GM12878 (cell line): ENCODE data around the gene NUDT16L1. TPM values are rescaled to one million over a fixed set of nuclear protein-coding genes. Genes with fewer than 3 reads are reported as not detected.
A peak's percentile ranks its signal among the peaks of the same experiment; 100 is the strongest.

ENCODE experiments used
- ATAC-seq: fragments of 200-7000 bp; cut with Tn5 transposase; 3 replicates; pipeline ENCODE4 v1.9.1; 2020; ENCODE audit warnings: mild to moderate bottlenecking, moderate library complexity
- BruUV-seq: library from RNA; stranded (reverse); fragments of 400-500 nt; replicated peaks from 2 replicates; lab custom pipeline; 2021; lab: Mats Ljungman, UMichigan
- CTCF ChIA-PET: fragments of 300-600 bp; sonication (Branson Sonifier 250); formaldehyde crosslinking; extraction: SDS; loops from one replicate; lab custom pipeline; 2021; ENCODE audit warnings: inconsistent platforms; lab: Yijun Ruan, JAX
- POLR2A ChIA-PET: fragments of 350-600 bp; formaldehyde crosslinking; extraction: SDS; loops from one replicate; lab custom pipeline; 2021; ENCODE audit warnings: inconsistent platforms; lab: Charles Lee
- RAD21 ChIA-PET: fragments of 300-600 bp; sonication (Branson Sonifier 250); formaldehyde crosslinking; loops from one replicate; lab custom pipeline; 2023; ENCODE audit warnings: antibody characterized with exemption; ENCODE audit not compliant: unreplicated experiment; lab: Charles Lee
- SMC1A ChIA-PET: fragments of 300-600 bp; sonication (Branson Sonifier 250); formaldehyde crosslinking; loops from one replicate; lab custom pipeline; 2023; ENCODE audit not compliant: unreplicated experiment, uncharacterized antibody; lab: Charles Lee
- DNase-seq: peaks from one replicate; pipeline ENCODE4 v3.0.0-alpha.2; 2011; ENCODE audit warnings: low read depth, low spot score
- FAIRE-seq: peaks from 3 replicates; lab custom pipeline; 2011; peaks lifted over from hg19 to GRCh38; lab: Jason Lieb, UNC
- H2AFZ ChIP-seq: 2 replicates; pipeline ENCODE4 v1.6.0; 2011; ENCODE audit warnings: low read depth, low read length, control low read depth; ENCODE audit not compliant: control insufficient read depth
- H3K27ac ChIP-seq: 2 replicates; pipeline ENCODE4 v1.5.1; 2011; ENCODE audit warnings: control low read depth; ENCODE audit not compliant: control insufficient read depth, insufficient read depth
- H3K27me3 ChIP-seq, 2 experiments: replicated peaks in 1 of 2; 2 replicates each; pipeline versions ENCODE4 v1.6.0 to v1.6.1; 2011; ENCODE audit warnings: low read length in 1 of 2; ENCODE audit not compliant: control insufficient read depth in 2 of 2, insufficient read depth in 2 of 2
- H3K36me3 ChIP-seq, 2 experiments: 2 replicates each; pipeline ENCODE4 v1.5.1; 2011; ENCODE audit warnings: low read length in 1 of 2; ENCODE audit not compliant: control insufficient read depth in 2 of 2, insufficient read depth in 2 of 2
- H3K4me1 ChIP-seq: 2 replicates; pipeline ENCODE4 v1.6.1; 2011; ENCODE audit warnings: mild to moderate bottlenecking, low read length, moderate library complexity, mixed read lengths; ENCODE audit not compliant: control insufficient read depth, insufficient read depth
- H3K4me2 ChIP-seq: 2 replicates; pipeline ENCODE4 v1.6.0; 2011; ENCODE audit warnings: control low read depth; ENCODE audit not compliant: control insufficient read depth, insufficient read depth
- H3K4me3 ChIP-seq: fragments of 200-600 bp; sonication (generic); 2 replicates; pipeline ENCODE4 v1.5.1; 2016
- H3K79me2 ChIP-seq: 2 replicates; pipeline ENCODE4 v1.6.0; 2011; ENCODE audit warnings: low read length; ENCODE audit not compliant: control insufficient read depth, insufficient read depth
- H3K9ac ChIP-seq: 2 replicates; pipeline ENCODE4 v1.8.0; 2011; ENCODE audit warnings: low read length, control low read depth, mixed read lengths; ENCODE audit not compliant: control insufficient read depth, insufficient read depth
- H3K9me3 ChIP-seq: replicated peaks from 3 replicates; pipeline ENCODE4 v1.5.1; 2011; ENCODE audit warnings: mild to moderate bottlenecking, low read length; ENCODE audit not compliant: control insufficient read depth, insufficient read depth
- H4K20me1 ChIP-seq: 2 replicates; pipeline ENCODE4 v1.6.0; 2011; ENCODE audit not compliant: control insufficient read depth, insufficient read depth
- CBX3 ChIP-seq: fragments of 200-600 bp; sonication (generic); IDR thresholded peaks from 2 replicates; pipeline ENCODE4 v1.6.1; 2016; ENCODE audit warnings: low read depth, borderline replicate concordance
- ELK1 ChIP-seq: IDR thresholded peaks from 2 replicates; pipeline ENCODE4 v1.6.1; 2012; ENCODE audit warnings: low read depth, low read length, improper control_type of control experiment
- FOXK2 ChIP-seq: fragments of 450-650 bp; IDR thresholded peaks from 2 replicates; pipeline ENCODE4 v1.6.1; 2017; ENCODE audit warnings: mild to moderate bottlenecking, moderate library complexity
- FOXM1 ChIP-seq: IDR thresholded peaks from 2 replicates; pipeline ENCODE4 v1.6.1; 2012; ENCODE audit warnings: low read depth, mild to moderate bottlenecking, inconsistent platforms, low read length, moderate library complexity
- HDGF ChIP-seq: fragments of 450-650 bp; IDR thresholded peaks from 2 replicates; pipeline ENCODE4 v1.6.1; 2016; ENCODE audit warnings: antibody characterized with exemption
- IKZF1 ChIP-seq: fragments of 450-650 bp; conservative IDR thresholded peaks from 2 replicates; pipeline ENCODE4 v1.6.1; 2017; ENCODE audit warnings: antibody characterized with exemption, mild to moderate bottlenecking
- LARP7 ChIP-seq: fragments of 450-650 bp; IDR thresholded peaks from 2 replicates; pipeline ENCODE4 v1.6.1; 2017; ENCODE audit warnings: mild to moderate bottlenecking
- POLR2AphosphoS5 ChIP-seq: IDR thresholded peaks from 2 replicates; pipeline ENCODE4 v1.6.1; 2011; ENCODE audit warnings: mild to moderate bottlenecking, low read length, inconsistent platforms
- RB1 ChIP-seq: fragments of 450-650 bp; formaldehyde crosslinking; IDR thresholded peaks from 2 replicates; pipeline ENCODE4 v1.6.1; 2017; ENCODE audit warnings: mild to moderate bottlenecking, borderline replicate concordance
- SIX5 ChIP-seq: IDR thresholded peaks from 2 replicates; pipeline ENCODE4 v1.6.1; 2011; ENCODE audit warnings: mild to moderate bottlenecking, low read depth, low read length, moderate library complexity; ENCODE audit not compliant: severe bottlenecking
- STAT3 ChIP-seq: IDR thresholded peaks from 2 replicates; pipeline ENCODE4 v1.6.1; 2011; ENCODE audit warnings: low read depth, low read length, improper control_type of control experiment
- TCF7 ChIP-seq: IDR thresholded peaks from 2 replicates; pipeline ENCODE4 v1.6.1; 2014; ENCODE audit warnings: antibody characterized with exemption, borderline replicate concordance
- YY1 ChIP-seq: IDR thresholded peaks from 2 replicates; pipeline ENCODE4 v1.6.1; 2011; ENCODE audit warnings: low read depth, mild to moderate bottlenecking, low read length
- ZNF24 ChIP-seq: fragments of 450-650 bp; IDR thresholded peaks from 2 replicates; pipeline ENCODE4 v1.6.1; 2017; ENCODE audit warnings: antibody characterized with exemption, mild to moderate bottlenecking
- WGBS: methylation state at CpG from one replicate; pipeline ENCODE4 v1.1.6; 2016; ENCODE audit warnings: low lambda C conversion rate; ENCODE audit not compliant: insufficient replicate concordance, insufficient coverage; ENCODE audit errors: missing lambda C conversion rate; 5-methylcytosine and 5-hydroxymethylcytosine counted together
- in situ Hi-C: fragments of 300-500 bp; cut with MboI; formaldehyde crosslinking; loops from 9 replicates; pipeline ENCODE4 v1.14.3; 2018; ENCODE audit warnings: mixed read lengths
- intact Hi-C: fragments of 100-400 bp; cut with micrococcal nuclease; formaldehyde crosslinking; loops from one replicate; pipeline ENCODE4 v1.14.2; 2022; ENCODE audit not compliant: unreplicated experiment
- polyA plus RNA-seq, 11 experiments: library from polyadenylated mRNA; depleted of rRNA in 4 of 11; unstranded in 6 of 11; stranded (reverse) in 5 of 11; fragments of >200 nt; fragmentation: Nextera tagmentation in 4 of 11; fragmentation: Illumina TruSeq in 1 of 11; extraction: Ambion mirVana in 4 of 11; extraction: Trizol in 1 of 11; gene quantifications; 1 replicate in 1 of 11; 2 replicates in 10 of 11; pipeline versions ENCODE4 v1.2.1 to v1.2.3, GENCODE V29; 2011 to 2016; ENCODE audit warnings: inconsistent platforms in 2 of 11, missing spikeins in 2 of 11, low read depth in 1 of 11
- total RNA-seq, 4 experiments: library from RNA; depleted of rRNA in 3 of 4; stranded (reverse); fragments of >200 nt in 3 of 4; fragmentation: Illumina TruSeq in 1 of 4; extraction: Trizol in 1 of 4; gene quantifications; 2 replicates each; pipeline versions ENCODE4 v1.2.1 to v1.2.3, GENCODE V29; 2013 to 2021
- TF ChIP-seq, protein P1 (sequence below): fragments of 450-650 bp; IDR thresholded peaks from 2 replicates; pipeline ENCODE4 v1.6.1; 2017; ENCODE audit warnings: mild to moderate bottlenecking, moderate library complexity

NUDT16L1 gene
- total and polyA plus RNA-seq, 10 of the 15 experiments (the other 5 are each of a cell fraction or from before 2014, with no cell fraction given): 1.4 to 77.7 (median 28.9) TPM

DNA sequence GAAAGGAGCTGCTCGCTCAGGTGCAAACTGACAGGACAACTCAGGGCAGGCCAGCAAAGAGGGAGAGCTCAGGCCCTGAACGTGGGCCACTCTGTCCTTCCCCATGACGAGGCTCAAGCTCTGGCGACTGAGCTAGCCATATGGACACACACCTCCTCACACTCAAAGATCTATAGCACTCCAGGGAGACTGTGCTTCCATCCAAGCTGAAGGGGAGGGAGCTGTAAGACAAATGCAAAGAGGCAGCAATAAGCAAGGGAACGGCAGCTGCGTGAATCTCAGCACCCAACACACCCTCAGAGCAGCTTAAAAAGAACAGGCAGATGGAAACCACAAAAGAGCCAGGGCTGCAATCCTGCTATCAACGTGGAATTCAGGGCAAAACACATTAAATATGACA, 13.5 kb downstream of the NUDT16L1 start:
- ChIA-PET SMC1A (interaction anchor here (0.7 kb wide), 1 partner anchor 270 kb away, joined by 3 read pairs; no protein-coding TSS in a partner anchor), RAD21 (no interaction called here), POLR2A (no interaction called here), CTCF (no interaction called here)
- no peaks in the 10 kb centered on the region for H3K9me3 ChIP-seq
- no peak overlapping the region for H2AFZ ChIP-seq
- 82% methylated on average over 7 of the region's 7 CpGs for WGBS
- DNase-seq (no peak), FAIRE-seq (no peak), ATAC-seq (no peak)
- no peaks in the 10 kb centered on the region for H3K4me1 ChIP-seq
- BruUV-seq: no TSS peak
- no peak overlapping the region for H3K9ac ChIP-seq
- H3K27ac ChIP-seq: no peak overlapping the region
- H3K79me2 ChIP-seq: no peaks in the 10 kb centered on the region
- no peaks in the 10 kb centered on the region for H3K27me3 ChIP-seq
- TF ChIP-seq ZNF24: no peak
- H3K36me3 ChIP-seq: peaks cover 0 to 8% of the 10 kb centered on the region in 2 experiments; a peak in 3 of 4 replicates
- no peaks in the 10 kb centered on the region for H4K20me1 ChIP-seq
- in situ Hi-C loops (no loop called here), intact Hi-C loops (no loop called here)
- no peak overlapping the region for H3K4me3 ChIP-seq
- H3K4me2 ChIP-seq: no peak overlapping the region

GRCh38 chr16:4709481-4709880, 16.1 kb downstream of the NUDT16L1 start:
- H3K9ac ChIP-seq: no peak overlapping the region
- ATAC-seq (no peak), FAIRE-seq (peak; percentile 13), DNase-seq (no peak)
- H3K27me3 ChIP-seq: no peaks in the 10 kb centered on the region
- no peaks in the 10 kb centered on the region for H3K79me2 ChIP-seq
- RAD21 ChIA-PET: no interaction called here
- intact Hi-C loops (no loop called here), in situ Hi-C loops (no loop called here)
- POLR2A ChIA-PET: no interaction called here
- H3K4me2 ChIP-seq: no peak overlapping the region
- H3K36me3 ChIP-seq: peaks cover 0 to 6% of the 10 kb centered on the region in 2 experiments; a peak in 3 of 4 replicates
- H3K27ac ChIP-seq: no peak overlapping the region
- SMC1A ChIA-PET: no interaction called here
- BruUV-seq: no TSS peak
- 85% methylated on average over 4 of the region's 4 CpGs for WGBS
- no peaks in the 10 kb centered on the region for H3K9me3 ChIP-seq
- CTCF ChIA-PET: interaction anchor here (0.8 to 0.9 kb wide), 2 partner anchors 91 to 192 kb away, joined by 3 read pairs; no protein-coding TSS in a partner anchor
- no peaks in the 10 kb centered on the region for H4K20me1 ChIP-seq
- no peak overlapping the region for H2AFZ ChIP-seq
- H3K4me1 ChIP-seq: no peaks in the 10 kb centered on the region
- H3K4me3 ChIP-seq: no peak overlapping the region
- TF ChIP-seq LARP7: no peak
- no peak for TF ChIP-seq POLR2AphosphoS5
- TF ChIP-seq ZNF24: no peak
- no peak for TF ChIP-seq FOXM1
- no peak for TF ChIP-seq TCF7
- no peak for TF ChIP-seq STAT3
- TF ChIP-seq RB1: no peak
- TF ChIP-seq YY1: no peak
- TF ChIP-seq FOXK2: no peak
- no peak for TF ChIP-seq IKZF1
- no peak for TF ChIP-seq ELK1
- TF ChIP-seq, protein P1, sequence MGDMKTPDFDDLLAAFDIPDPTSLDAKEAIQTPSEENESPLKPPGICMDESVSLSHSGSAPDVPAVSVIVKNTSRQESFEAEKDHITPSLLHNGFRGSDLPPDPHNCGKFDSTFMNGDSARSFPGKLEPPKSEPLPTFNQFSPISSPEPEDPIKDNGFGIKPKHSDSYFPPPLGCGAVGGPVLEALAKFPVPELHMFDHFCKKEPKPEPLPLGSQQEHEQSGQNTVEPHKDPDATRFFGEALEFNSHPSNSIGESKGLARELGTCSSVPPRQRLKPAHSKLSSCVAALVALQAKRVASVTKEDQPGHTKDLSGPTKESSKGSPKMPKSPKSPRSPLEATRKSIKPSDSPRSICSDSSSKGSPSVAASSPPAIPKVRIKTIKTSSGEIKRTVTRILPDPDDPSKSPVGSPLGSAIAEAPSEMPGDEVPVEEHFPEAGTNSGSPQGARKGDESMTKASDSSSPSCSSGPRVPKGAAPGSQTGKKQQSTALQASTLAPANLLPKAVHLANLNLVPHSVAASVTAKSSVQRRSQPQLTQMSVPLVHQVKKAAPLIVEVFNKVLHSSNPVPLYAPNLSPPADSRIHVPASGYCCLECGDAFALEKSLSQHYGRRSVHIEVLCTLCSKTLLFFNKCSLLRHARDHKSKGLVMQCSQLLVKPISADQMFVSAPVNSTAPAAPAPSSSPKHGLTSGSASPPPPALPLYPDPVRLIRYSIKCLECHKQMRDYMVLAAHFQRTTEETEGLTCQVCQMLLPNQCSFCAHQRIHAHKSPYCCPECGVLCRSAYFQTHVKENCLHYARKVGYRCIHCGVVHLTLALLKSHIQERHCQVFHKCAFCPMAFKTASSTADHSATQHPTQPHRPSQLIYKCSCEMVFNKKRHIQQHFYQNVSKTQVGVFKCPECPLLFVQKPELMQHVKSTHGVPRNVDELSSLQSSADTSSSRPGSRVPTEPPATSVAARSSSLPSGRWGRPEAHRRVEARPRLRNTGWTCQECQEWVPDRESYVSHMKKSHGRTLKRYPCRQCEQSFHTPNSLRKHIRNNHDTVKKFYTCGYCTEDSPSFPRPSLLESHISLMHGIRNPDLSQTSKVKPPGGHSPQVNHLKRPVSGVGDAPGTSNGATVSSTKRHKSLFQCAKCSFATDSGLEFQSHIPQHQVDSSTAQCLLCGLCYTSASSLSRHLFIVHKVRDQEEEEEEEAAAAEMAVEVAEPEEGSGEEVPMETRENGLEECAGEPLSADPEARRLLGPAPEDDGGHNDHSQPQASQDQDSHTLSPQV: no peak
- TF ChIP-seq CBX3: no peak
- TF ChIP-seq HDGF: no peak
- TF ChIP-seq SIX5: no peak
